ENCODE data around the gene GP2.

GP2 gene

DNA sequence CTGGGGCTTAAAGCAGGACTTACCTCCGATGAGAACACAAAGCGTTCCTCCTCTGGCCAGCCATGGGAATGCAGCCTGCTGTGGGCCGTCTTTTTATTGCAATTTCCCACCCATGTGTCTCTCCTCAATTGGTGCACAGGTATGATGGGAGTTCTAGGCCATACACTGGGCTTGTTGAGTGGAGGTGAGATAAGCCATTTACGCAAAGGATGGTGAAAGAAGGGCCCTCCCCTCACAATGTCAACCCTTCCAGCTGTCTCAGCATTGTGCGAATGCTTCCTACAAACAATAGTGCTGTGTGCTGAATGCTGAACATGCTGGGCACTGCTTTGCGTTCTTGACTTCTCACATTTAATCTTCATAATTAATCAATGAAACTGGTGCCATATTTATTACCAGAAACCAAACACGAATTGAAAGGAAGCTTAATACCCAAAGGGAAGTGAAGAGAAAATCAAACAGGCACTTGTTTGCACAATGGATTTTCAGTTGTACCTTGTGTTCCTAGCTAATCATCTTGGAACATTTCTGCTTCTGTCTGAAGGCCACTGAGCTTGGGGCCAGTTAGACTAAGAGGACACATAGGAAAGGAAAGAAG is at the start of gene GP2:
TSS of gene GP2 (minus strand) at position 70 of the 598 bp plus-strand sequence. CDS start 1,082 bp downstream, outside the sequence.
- no peak for DNase-seq (ENCODE audit: low spot score)

- no peak for DNase-seq (ENCODE audit: low spot score)
These were observed 45.4 kb upstream of the GP2 start for GRCh38 chr16:20372701-20373100.

DNA sequence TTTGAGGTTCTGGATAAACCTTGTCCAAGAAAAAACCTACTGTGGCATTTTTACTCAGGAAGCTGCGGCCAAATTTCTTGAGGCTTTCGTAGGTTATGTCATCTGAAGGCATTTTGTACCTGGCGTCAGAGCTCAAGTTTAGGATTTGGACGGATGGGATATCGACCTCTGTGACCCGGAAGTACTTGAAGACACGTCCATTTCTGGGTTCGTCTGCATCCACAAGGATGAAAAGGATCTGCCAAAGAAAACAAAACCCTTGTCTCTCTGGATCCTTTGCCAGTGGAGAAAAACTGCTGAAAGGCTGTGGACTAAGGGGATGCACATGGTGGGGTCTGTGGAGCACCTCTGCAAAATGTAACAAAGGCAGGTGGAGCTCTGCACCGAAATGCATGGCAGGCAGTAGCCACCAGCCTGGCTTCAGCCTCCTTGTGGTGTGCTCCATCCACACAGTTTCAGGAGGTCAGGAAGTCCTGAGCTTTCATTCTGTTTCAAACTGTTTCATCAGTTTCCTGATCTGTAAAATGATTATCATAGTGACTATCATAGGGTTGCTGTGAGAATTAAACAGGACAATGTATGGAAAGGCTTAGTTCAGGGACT is 42.2 kb upstream of the GP2 start:
- no peak for DNase-seq (ENCODE audit: low spot score)

- DNase-seq (ENCODE audit: low spot score), result no peak
These were observed 36.7 kb upstream of the GP2 start for GRCh38 chr16:20364051-20364450.

DNA sequence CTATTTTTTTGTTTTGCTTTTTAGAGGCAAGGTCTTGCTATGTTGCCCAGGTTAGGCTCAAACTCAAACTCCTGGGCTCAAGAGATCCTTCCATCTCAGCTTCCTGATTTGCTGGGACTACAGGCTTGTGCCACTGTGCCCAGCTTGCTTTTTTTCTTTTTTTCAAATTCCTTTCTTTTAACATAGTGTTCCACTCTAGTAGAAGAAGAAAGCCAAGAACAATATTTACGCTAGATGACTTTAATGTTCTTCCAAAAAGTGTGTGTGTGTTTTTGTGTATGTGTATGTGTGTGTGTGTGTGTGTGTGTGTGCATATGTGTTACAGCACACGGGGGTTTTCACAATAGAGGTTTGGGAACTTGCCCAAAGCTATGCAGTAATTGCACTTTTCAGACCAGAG is 35.9 kb upstream of the GP2 start:
- DNase-seq (ENCODE audit: low spot score), result no peak

DNA sequence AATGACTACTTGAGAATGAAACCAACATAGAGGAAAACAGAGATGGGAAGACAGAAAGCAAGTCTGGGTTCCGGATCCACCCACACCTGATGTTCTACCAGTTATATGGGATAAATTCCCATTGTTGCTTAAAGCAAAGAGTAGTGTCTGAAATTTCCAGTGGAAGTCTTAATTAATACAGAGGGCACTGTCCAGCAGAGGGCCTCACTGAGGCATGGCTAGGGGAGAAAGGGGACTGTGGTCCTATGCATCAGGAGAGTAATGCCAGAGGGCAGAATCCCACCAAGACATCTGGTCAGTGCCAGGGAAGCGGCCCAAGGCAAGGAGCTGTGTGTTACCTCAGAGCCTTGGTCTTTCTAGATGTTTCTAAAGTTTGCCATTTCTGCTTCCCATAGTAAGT is 32.7 kb upstream of the GP2 start:
- no peak for DNase-seq (ENCODE audit: low spot score)

DNA sequence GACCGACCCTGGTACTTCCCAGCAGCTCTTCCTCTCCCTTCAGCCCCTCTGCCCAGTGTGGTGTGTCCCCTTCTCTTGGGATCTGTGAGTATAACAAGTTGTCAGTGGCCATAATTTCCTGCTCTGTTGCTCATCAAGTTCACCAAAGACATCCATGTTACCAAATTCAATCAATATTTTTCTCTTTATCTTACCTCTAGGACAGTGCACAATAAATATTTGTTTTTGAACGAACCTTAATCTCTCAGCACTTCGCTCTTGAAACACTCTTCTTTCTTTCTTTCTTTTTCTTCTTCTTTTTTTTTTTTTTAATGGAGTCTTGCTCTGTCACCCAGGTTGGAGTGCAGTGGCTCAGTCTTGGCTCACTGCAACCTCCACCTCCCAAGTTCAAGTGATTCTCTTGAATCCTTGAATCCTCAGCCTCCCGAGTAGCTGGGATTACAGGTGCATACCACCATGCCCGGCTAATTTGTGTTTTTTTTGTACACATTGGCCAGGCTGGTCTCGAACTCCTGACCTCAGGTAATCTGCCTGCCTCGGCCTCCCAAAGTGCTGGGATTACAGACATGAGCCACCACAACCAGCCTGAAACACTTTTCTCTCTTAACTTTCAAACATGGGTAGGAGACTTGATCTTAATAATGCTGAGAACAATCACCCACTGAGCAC is 27.9 kb upstream of the GP2 start:
- DNase-seq (ENCODE audit: low spot score), result no peak

- DNase-seq (ENCODE audit: low spot score), result no peak
These were observed 26.1 kb upstream of the GP2 start for GRCh38 chr16:20353379-20353778.

DNA sequence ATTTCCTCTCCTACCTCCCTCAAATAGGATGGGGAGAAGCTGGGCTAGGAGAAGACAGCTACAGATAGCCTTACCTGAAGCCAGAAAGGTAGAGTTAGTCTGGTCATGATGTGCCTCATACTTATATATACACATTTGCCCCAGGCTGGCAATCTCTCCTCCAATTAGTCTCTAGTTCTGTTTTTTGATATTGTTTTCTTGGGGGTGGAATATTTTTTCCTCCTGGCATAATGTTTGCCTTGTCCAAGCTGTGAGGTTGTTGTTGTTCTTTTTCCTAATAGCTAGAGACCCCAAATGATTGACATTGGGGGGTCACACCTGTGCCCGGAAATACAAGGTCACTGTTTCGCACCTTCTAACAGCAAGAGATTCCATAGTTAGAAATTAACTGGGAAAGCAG is 25.3 kb upstream of the GP2 start, which contains the start of gene UMOD:
TSS of gene UMOD (minus strand) at position 101 of the 400 bp plus-strand sequence. CDS start 1,978 bp downstream, outside the sequence.
- DNase-seq (ENCODE audit: low spot score), result no peak

GRCh38 chr16:20349615-20350014 is 22.3 kb upstream of the GP2 start:
- DNase-seq (ENCODE audit: low spot score), result no peak

- DNase-seq (ENCODE audit: low spot score), result no peak
These were observed 21.3 kb upstream of the GP2 start for GRCh38 chr16:20348365-20349185.

- no peak for DNase-seq (ENCODE audit: low spot score)
These were observed 20.5 kb upstream of the GP2 start for GRCh38 chr16:20347666-20348364.

DNA sequence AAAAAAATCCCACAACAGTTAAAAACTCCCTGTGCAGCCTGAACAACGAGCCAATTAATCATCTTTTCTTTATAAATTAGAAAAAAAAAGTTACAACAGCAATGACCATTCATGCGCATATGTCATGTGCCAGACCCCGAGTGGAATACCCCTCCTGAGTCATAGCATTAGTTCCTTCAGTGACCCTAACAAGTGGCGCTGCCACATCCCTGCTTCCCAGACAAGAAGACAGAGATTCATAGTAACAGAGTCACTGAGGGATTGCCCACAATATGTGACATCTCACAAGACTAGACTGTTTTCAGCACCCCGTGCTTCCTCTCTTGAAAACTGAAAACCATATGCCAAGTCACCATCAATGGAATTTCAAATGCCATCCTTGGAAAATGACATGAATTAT is 17.3 kb upstream of the GP2 start:
- DNase-seq (ENCODE audit: low spot score), result no peak

DNA sequence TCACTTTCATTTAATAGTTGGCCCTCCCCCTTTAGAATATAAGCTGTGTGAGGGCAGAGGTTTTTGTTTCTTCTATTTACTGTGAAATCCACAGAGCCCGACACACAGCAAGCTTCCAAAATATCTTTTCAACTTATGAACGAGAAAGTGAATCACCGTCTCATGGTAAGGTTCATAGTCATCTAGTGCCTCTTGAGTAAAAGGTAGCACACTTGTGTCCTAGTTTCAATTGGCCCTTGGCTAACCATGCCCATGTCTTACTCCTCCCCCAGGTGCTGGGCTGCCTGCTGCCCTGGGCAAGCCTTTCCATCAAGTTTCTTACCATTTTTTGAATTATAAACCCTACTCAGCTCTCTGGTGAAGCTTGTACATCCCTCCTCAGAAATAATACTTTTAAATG is 12.4 kb upstream of the GP2 start:
- DNase-seq (ENCODE audit: low spot score), result no peak

- DNase-seq (ENCODE audit: low spot score), result no peak
These were observed 9.6 kb upstream of the GP2 start for GRCh38 chr16:20336955-20337354.

GRCh38 chr16:20334396-20334795 is 7.1 kb upstream of the GP2 start:
- DNase-seq (ENCODE audit: low spot score), result no peak

DNA sequence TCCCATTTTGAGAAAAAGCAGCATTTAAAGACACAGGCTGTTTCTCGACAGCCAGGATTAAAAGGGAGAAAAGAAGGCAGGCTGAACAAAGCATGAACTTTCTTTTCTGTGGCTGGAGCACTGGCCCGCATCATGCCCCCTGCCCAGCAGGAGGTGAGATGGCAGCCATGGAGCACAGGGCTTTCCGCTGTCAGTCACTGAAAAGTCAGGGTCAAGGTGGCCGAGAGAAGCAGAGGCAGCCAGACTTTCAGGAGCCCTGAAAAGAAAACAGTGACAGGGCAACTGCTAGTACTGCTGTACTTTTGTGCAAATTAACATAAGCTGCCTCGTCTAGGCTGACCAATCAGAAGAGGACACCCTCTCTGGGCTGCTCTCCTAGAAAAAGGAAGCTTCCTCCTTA is 5.8 kb upstream of the GP2 start:
- DNase-seq (ENCODE audit: low spot score), result no peak

- DNase-seq (ENCODE audit: low spot score), result no peak
These were observed 5.1 kb upstream of the GP2 start for GRCh38 chr16:20332411-20332810.

- no peak for DNase-seq (ENCODE audit: low spot score)
These were observed 4.3 kb upstream of the GP2 start for GRCh38 chr16:20331635-20332034.

GRCh38 chr16:20329392-20330138 is 2.3 kb upstream of the GP2 start:
- no peak for DNase-seq (ENCODE audit: low spot score)

DNA sequence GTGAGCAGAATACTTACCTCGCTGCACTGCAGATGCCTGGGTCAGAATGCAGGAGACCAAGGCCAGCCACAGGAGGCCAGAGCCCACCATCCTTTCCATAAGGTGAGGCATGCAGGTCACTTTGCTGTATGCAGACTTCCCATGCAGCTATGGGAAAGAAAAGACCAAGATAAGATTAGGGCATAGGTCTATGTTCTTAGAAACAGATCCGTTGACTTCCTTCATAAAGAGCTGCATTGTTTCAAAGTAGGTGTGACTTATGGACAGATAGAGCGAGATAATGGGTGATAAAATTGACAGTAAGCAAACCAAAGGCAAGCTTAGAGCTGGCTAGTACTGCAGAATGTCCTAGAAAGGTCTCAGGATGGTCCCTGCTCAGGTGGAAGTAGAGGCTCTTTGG is 992 bp downstream of the GP2 start:
- no peak for DNase-seq (ENCODE audit: low spot score)

Data from Ammon's horn (tissue), 1 donor.